K562 (cell line): Measurements from ENCODE around the gene UBA1. TPM values are rescaled to one million over a fixed set of nuclear protein-coding genes. Genes with fewer than 3 reads are reported as not detected.
A peak's percentile ranks its signal among the peaks of the same experiment; 100 is the strongest.

Experiments
- ATAC-seq: fragments of 200-7000 bp; cut with Tn5 transposase; 3 replicates; pipeline ENCODE4 v1.9.1; 2020; ENCODE audit warnings: moderate library complexity
- BruUV-seq: library from RNA; stranded (reverse); fragments of 400-500 nt; replicated peaks from 2 replicates; lab custom pipeline; 2021; lab: Mats Ljungman, UMichigan
- CTCF ChIA-PET: fragments of 300-600 bp; formaldehyde crosslinking; extraction: SDS; loops from one replicate; lab custom pipeline; 2021; ENCODE audit warnings: low intra/inter-chr PET ratio; lab: Yijun Ruan, JAX
- POLR2A ChIA-PET: fragments of 300-600, 350-650 bp; sonication (Branson Sonifier 250); formaldehyde crosslinking; extraction: SDS; loops from one replicate; lab custom pipeline; 2021; ENCODE audit warnings: antibody characterized with exemption, inconsistent platforms; lab: Yijun Ruan, JAX
- DNase-seq, 4 experiments: peaks; one replicate each; pipeline versions ENCODE4 v3.0.0 to v3.0.0-alpha.2; 2011 to 2018; ENCODE audit warnings: low spot score in 3 of 4, mixed read lengths in 3 of 4; ENCODE audit errors: extremely low read depth in 1 of 4
- FAIRE-seq: peaks from 2 replicates; lab custom pipeline; 2011; peaks lifted over from hg19 to GRCh38; lab: Jason Lieb, UNC
- H2AFZ ChIP-seq: 2 replicates; pipeline ENCODE4 v1.6.0; 2011; ENCODE audit warnings: low read depth, low read length, control low read depth, inconsistent platforms
- H3K27ac ChIP-seq: fragments of 200-600 bp; 3 replicates; pipeline ENCODE4 v1.8.0; 2011; ENCODE audit warnings: low read depth, mild to moderate bottlenecking, control low read depth, inconsistent platforms, low read length, moderate library complexity, mixed read lengths; ENCODE audit errors: extremely low read depth
- H3K27me3 ChIP-seq, 2 experiments: fragments of 300-600 bp in 1 of 2; 2 replicates in 1 of 2; 3 replicates in 1 of 2; pipeline versions ENCODE4 v1.6.0 to v1.8.0; 2011; ENCODE audit warnings: inconsistent platforms in 2 of 2, low read length in 2 of 2, mild to moderate bottlenecking in 1 of 2, mixed read lengths in 1 of 2, moderate library complexity in 1 of 2; ENCODE audit not compliant: control insufficient read depth in 2 of 2, insufficient read depth in 2 of 2
- H3K36me3 ChIP-seq: fragments of 300-600 bp; 3 replicates; pipeline ENCODE4 v1.8.0; 2011; ENCODE audit warnings: mild to moderate bottlenecking, low read length, inconsistent platforms; ENCODE audit not compliant: control insufficient read depth, insufficient read depth
- H3K4me1 ChIP-seq, 2 experiments: fragments of 200-600 bp in 1 of 2; replicated peaks in 1 of 2; 2 replicates in 1 of 2; 3 replicates in 1 of 2; pipeline versions ENCODE4 v1.5.1 to v1.8.0; 2011; ENCODE audit warnings: inconsistent platforms in 2 of 2, low read length in 2 of 2, mild to moderate bottlenecking in 1 of 2, mixed read lengths in 1 of 2, moderate library complexity in 1 of 2; ENCODE audit not compliant: control insufficient read depth in 2 of 2, insufficient read depth in 2 of 2
- H3K4me2 ChIP-seq: 2 replicates; pipeline ENCODE4 v1.6.1; 2011; ENCODE audit warnings: low read length, control low read depth, inconsistent platforms, mixed read lengths; ENCODE audit not compliant: insufficient read depth
- H3K4me3 ChIP-seq: fragments of 200-600 bp; sonication (generic), shearing (Covaris generic); 2 replicates; pipeline ENCODE4 v1.5.1; 2016; ENCODE audit warnings: control low read depth, inconsistent platforms
- H3K79me2 ChIP-seq: fragments of 200-600 bp; 3 replicates; pipeline ENCODE4 v1.8.0; 2011; ENCODE audit warnings: low read length, inconsistent platforms; ENCODE audit not compliant: control insufficient read depth, insufficient read depth
- H3K9ac ChIP-seq, 2 experiments: 2 replicates each; pipeline versions ENCODE4 v1.6.0 to v1.6.1; 2011; ENCODE audit warnings: low read depth in 2 of 2, low read length in 2 of 2, control low read depth in 1 of 2, inconsistent platforms in 1 of 2, mild to moderate bottlenecking in 1 of 2, mixed read lengths in 1 of 2; ENCODE audit not compliant: insufficient read depth in 1 of 2
- H3K9me1 ChIP-seq: one replicate; pipeline ENCODE4 v1.6.0; 2011; ENCODE audit warnings: inconsistent platforms, mild to moderate bottlenecking, low read length, moderate library complexity; ENCODE audit not compliant: control insufficient read depth, insufficient read depth
- H3K9me3 ChIP-seq: replicated peaks from 2 replicates; pipeline ENCODE4 v1.5.1; 2011; ENCODE audit warnings: low read depth, low read length, inconsistent platforms; ENCODE audit not compliant: control insufficient read depth, insufficient read depth
- H4K20me1 ChIP-seq: replicated peaks from 2 replicates; pipeline ENCODE4 v1.6.1; 2011; ENCODE audit warnings: low read length, inconsistent platforms, mixed read lengths; ENCODE audit not compliant: control insufficient read depth, insufficient read depth
- EZH2 ChIP-seq: IDR thresholded peaks from 2 replicates; pipeline ENCODE4 v1.6.1; 2012; ENCODE audit warnings: low read depth, mild to moderate bottlenecking, inconsistent platforms, low read length, borderline replicate concordance
- FOXK2 ChIP-seq, 2 experiments: fragments of 450-650 bp; IDR thresholded peaks in 1 of 2; conservative IDR thresholded peaks in 1 of 2; 2 replicates each; pipeline ENCODE4 v1.6.1; 2016; ENCODE audit warnings: low read depth in 2 of 2, mild to moderate bottlenecking in 1 of 2
- SRSF1 ChIP-seq: fragments of 200-400 bp; formaldehyde crosslinking; IDR thresholded peaks from 2 replicates; pipeline ENCODE4 v1.6.1; 2017; ENCODE audit warnings: mild to moderate bottlenecking, low read depth, low read length, moderate library complexity
- TBP ChIP-seq: optimal IDR thresholded peaks from 2 replicates; pipeline ENCODE3; 2011; ENCODE audit warnings: low read depth, low read length, improper control_type of control experiment
- ZNF76 ChIP-seq: fragments of 250-450 bp; sonication (Bioruptor Pico); IDR thresholded peaks from 2 replicates; pipeline ENCODE4 v1.4.0; 2020; ENCODE audit warnings: mild to moderate bottlenecking, moderate library complexity, borderline replicate concordance
- WGBS: fragments of 100-300 bp; shearing (Covaris generic); methylation state at CpG from one replicate; pipeline ENCODE4 v1.1.6; 2016; ENCODE audit warnings: low coverage, mixed read lengths; ENCODE audit not compliant: insufficient coverage; ENCODE audit errors: missing lambda C conversion rate; 5-methylcytosine and 5-hydroxymethylcytosine counted together
- in situ Hi-C: fragments of 300-500 bp; cut with MboI; formaldehyde crosslinking; loops from 4 replicates; pipeline ENCODE4 v1.15.0; 2018; ENCODE audit warnings: inconsistent platforms, mixed read lengths
- intact Hi-C: fragments of 100-400 bp; cut with micrococcal nuclease; formaldehyde crosslinking; loops from 2 replicates; pipeline ENCODE4 v1.14.2; 2022
- polyA plus RNA-seq, 8 experiments: library from polyadenylated mRNA; depleted of rRNA in 4 of 8; stranded (reverse) in 5 of 8; unstranded in 3 of 8; fragments of >200 nt; fragmentation: Nextera tagmentation in 2 of 8; fragmentation: Illumina TruSeq in 1 of 8; extraction: Ambion mirVana in 2 of 8; extraction: Trizol in 1 of 8; gene quantifications; 2 replicates each; pipeline versions ENCODE4 v1.2.1 to v1.2.3, GENCODE V29; 2011 to 2014; ENCODE audit warnings: inconsistent platforms in 1 of 8, missing spikeins in 1 of 8
- total RNA-seq, 7 experiments: library from RNA; depleted of rRNA in 6 of 7; stranded (reverse); fragments of >200 nt in 6 of 7; fragmentation: Illumina TruSeq in 2 of 7; extraction: Trizol in 2 of 7; gene quantifications; 2 replicates each; pipeline versions ENCODE4 v1.2.1 to v1.2.3, GENCODE V29; 2011 to 2021; ENCODE audit warnings: low replicate concordance in 1 of 7
- TF ChIP-seq, protein P1 (sequence below), 2 experiments: IDR thresholded peaks; 2 replicates each; pipeline ENCODE4 v1.6.1; 2011; ENCODE audit warnings: borderline replicate concordance in 1 of 2, control low read depth in 1 of 2, low read depth in 1 of 2, low read length in 1 of 2, mild to moderate bottlenecking in 1 of 2, mixed read lengths in 1 of 2, moderate library complexity in 1 of 2; ENCODE audit not compliant: insufficient read depth in 1 of 2, insufficient read length in 1 of 2, poor library complexity in 1 of 2, severe bottlenecking in 1 of 2; ENCODE audit errors: extremely low read depth in 1 of 2
- TF ChIP-seq, protein P2 (sequence below): sonication (generic); formaldehyde crosslinking; IDR thresholded peaks from 2 replicates; pipeline ENCODE4 v1.8.0; 2022; ENCODE audit warnings: mild to moderate bottlenecking, missing genetic modification reagents
- TF ChIP-seq, protein P3 (sequence below): fragments of 250-450 bp; sonication (Bioruptor Pico); IDR thresholded peaks from 2 replicates; pipeline ENCODE4 v1.8.0; 2021; ENCODE audit warnings: moderate library complexity, mild to moderate bottlenecking, inconsistent platforms
- TF ChIP-seq, protein P4 (sequence below): fragments of 250-450 bp; sonication (Bioruptor Pico); IDR thresholded peaks from 2 replicates; pipeline ENCODE4 v1.5.0; 2021

UBA1 gene
- total and polyA plus RNA-seq, 9 of the 15 experiments (the other 6 are each of a cell fraction or from before 2014, with no cell fraction given), result 32.0 to 174 (median 93.6) TPM

DNA sequence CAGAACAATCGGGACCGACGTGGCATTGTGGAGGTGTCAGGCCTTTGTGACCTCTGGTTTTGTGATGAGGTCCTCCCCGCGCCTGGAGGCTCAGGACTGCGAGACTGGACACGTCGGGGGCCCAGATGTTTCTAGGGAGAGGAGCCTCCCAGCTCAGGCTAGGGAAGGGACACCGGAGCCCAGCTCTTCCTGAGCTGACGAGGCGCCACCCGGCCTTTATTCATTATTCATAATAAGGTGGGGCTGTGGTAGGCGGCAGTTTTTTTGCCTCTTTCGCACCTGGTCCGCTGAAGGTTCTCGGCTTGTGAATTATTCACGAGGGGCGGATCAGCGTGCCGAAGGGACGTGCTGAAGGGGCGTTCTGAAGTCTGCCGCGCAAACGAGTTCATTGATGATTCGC is 2.3 kb upstream of the UBA1 start:
- ChIA-PET CTCF (interaction anchor here (0.6 kb wide), 2 partner anchors 234 to 332 kb away, joined by 3 to 4 read pairs; no protein-coding TSS in a partner anchor), POLR2A (interaction anchor here (0.6 to 1.3 kb wide), 3 partner anchors 16 to 38 kb away, joined by 3 to 4 read pairs (median 3); no protein-coding TSS in a partner anchor)
- intact Hi-C loops (loop anchor here (5.0 to 10.0 kb wide), 2 partner anchors 553 to 836 kb away; no protein-coding TSS in a partner anchor), in situ Hi-C loops (loop anchor here (10.0 kb wide), 2 partner anchors 193 to 333 kb away; no protein-coding TSS in a partner anchor)
- H3K9me3 ChIP-seq, result no peaks in the 10 kb centered on the region
- DNase-seq, result peak in 1 of 4 experiments; percentile 24
- no peak for FAIRE-seq
- H4K20me1 ChIP-seq, result 0 out of 2 replicates have a peak, but pooled peaks cover 4% of the 10 kb centered on the region
- H3K27me3 ChIP-seq, result no peaks in the 10 kb centered on the region
- TF ChIP-seq, protein P1, sequence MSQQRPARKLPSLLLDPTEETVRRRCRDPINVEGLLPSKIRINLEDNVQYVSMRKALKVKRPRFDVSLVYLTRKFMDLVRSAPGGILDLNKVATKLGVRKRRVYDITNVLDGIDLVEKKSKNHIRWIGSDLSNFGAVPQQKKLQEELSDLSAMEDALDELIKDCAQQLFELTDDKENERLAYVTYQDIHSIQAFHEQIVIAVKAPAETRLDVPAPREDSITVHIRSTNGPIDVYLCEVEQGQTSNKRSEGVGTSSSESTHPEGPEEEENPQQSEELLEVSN (IDR thresholded peaks at IDR 0.05; ENCODE audit: borderline replicate concordance in 1 of 2, extremely low read depth in 1 of 2, insufficient read depth in 1 of 2, insufficient read length in 1 of 2, low read depth in 1 of 2, low read length in 1 of 2, poor library complexity in 1 of 2, severe bottlenecking in 1 of 2), result peak in 1 of 2 experiments; percentile 37
- TF ChIP-seq SRSF1, result no peak
- no peak for TF ChIP-seq EZH2
- TF ChIP-seq ZNF76 (CRISPR knock-in tag), result no peak
- TF ChIP-seq, protein P2, sequence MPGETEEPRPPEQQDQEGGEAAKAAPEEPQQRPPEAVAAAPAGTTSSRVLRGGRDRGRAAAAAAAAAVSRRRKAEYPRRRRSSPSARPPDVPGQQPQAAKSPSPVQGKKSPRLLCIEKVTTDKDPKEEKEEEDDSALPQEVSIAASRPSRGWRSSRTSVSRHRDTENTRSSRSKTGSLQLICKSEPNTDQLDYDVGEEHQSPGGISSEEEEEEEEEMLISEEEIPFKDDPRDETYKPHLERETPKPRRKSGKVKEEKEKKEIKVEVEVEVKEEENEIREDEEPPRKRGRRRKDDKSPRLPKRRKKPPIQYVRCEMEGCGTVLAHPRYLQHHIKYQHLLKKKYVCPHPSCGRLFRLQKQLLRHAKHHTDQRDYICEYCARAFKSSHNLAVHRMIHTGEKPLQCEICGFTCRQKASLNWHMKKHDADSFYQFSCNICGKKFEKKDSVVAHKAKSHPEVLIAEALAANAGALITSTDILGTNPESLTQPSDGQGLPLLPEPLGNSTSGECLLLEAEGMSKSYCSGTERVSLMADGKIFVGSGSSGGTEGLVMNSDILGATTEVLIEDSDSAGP (CRISPR knock-in tag), result no peak
- TF ChIP-seq, protein P3, sequence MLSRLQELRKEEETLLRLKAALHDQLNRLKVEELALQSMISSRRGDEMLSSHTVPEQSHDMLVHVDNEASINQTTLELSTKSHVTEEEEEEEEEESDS (CRISPR knock-in tag), result no peak
- TF ChIP-seq FOXK2 (conservative IDR thresholded peaks at IDR 0.05 in 1 of 2, IDR thresholded peaks at IDR 0.05 in 1 of 2; ENCODE audit: low read depth in 2 of 2), result no peak
- TF ChIP-seq, protein P4, sequence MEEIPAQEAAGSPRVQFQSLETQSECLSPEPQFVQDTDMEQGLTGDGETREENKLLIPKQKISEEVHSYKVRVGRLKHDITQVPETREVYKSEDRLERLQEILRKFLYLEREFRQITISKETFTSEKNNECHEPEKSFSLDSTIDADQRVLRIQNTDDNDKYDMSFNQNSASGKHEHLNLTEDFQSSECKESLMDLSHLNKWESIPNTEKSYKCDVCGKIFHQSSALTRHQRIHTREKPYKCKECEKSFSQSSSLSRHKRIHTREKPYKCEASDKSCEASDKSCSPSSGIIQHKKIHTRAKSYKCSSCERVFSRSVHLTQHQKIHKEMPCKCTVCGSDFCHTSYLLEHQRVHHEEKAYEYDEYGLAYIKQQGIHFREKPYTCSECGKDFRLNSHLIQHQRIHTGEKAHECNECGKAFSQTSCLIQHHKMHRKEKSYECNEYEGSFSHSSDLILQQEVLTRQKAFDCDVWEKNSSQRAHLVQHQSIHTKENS, result no peak
- TF ChIP-seq TBP, result no peak
- H3K36me3 ChIP-seq, result peaks cover 21% of the 10 kb centered on the region; the same call in 1 of the 3 replicates
- BruUV-seq, result no TSS peak
- H3K9ac ChIP-seq, result peak overlapping the region; percentile 40 to 89
- peaks cover 6 to 24% of the 10 kb centered on the region in 2 experiments; a peak in 4 of 5 replicates for H3K4me1 ChIP-seq
- 0 out of 3 replicates have a peak, but pooled peaks have one; percentile 1 for ATAC-seq
- peaks cover 30% of the 10 kb centered on the region for H3K79me2 ChIP-seq
- WGBS, result 28% methylated on average over 19 of the region's 26 CpGs
- no peaks in the 10 kb centered on the region for H3K9me1 ChIP-seq
- no peak overlapping the region; the same call in 2 of the 3 replicates for H3K27ac ChIP-seq
- H3K4me3 ChIP-seq, result peak overlapping the region; percentile 48
- 0 out of 2 replicates have a peak overlapping the region, but pooled peaks have one; percentile 40 for H2AFZ ChIP-seq
- H3K4me2 ChIP-seq, result peak overlapping the region; percentile 50
